HG03439 (cell line): ENCODE measurements around the gene ZNHIT1.

Experiments
- ATAC-seq: cut with Tn5 transposase; IDR thresholded peaks from one replicate; pipeline ENCODE4 v1.9.1; 2021; ENCODE audit warnings: mild to moderate bottlenecking, moderate library complexity; ENCODE audit not compliant: unreplicated experiment

ZNHIT1 gene

DNA sequence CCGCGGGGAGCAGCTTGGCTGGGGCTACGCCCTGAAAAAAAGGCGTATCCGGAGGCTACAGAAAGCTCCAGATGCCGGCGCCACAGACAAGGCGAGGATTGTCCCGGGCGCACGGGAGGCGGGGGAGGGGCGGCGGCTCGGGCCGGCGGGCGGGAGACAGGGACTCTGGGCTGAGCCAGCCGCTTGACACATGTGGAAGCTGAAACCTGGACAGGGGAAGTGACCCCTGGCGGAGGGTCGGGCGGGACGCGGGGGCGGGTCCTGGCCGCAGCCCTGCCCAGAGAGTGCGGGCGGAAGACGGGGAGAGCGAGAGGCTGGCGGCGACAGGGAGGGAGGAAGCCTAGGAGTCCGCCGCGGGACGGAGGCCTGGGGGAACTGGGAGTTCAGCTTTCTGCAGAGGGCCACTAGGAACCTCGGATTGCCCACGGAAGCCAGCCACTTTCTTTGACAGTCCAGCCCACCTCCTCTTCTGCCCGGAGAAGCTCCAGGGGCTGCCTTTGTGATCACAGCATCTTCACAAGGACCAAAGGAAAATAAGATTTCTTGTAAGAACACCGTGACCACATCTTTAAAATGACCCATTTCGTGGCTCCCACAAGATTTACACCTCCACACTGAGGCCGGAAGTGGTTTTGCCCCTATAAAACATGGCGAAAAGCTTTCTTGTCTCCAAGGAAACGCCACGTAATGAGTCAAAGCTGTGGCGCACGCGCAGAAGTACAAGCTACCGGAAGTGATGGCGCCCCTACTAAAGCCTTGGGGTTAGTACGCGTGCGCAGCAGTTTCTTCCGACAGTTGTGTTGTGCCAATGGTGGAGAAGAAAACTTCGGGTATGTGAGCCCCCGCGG lies at the start of gene ZNHIT1, which contains the start of gene PLOD3:
Gene ZNHIT1 (plus strand): TSS at position 778 of the 848 bp plus-strand sequence. CDS start 31 bp downstream, at position 809.
Gene PLOD3 (minus strand): TSS at position 194 of the 848 bp plus-strand sequence. CDS start 307 bp downstream, outside the sequence.
- ATAC-seq = peak; percentile 71

GRCh38 chr7:101168412-101169049 lies 49.4 kb upstream of the ZNHIT1 start:
- no peak for ATAC-seq

DNA sequence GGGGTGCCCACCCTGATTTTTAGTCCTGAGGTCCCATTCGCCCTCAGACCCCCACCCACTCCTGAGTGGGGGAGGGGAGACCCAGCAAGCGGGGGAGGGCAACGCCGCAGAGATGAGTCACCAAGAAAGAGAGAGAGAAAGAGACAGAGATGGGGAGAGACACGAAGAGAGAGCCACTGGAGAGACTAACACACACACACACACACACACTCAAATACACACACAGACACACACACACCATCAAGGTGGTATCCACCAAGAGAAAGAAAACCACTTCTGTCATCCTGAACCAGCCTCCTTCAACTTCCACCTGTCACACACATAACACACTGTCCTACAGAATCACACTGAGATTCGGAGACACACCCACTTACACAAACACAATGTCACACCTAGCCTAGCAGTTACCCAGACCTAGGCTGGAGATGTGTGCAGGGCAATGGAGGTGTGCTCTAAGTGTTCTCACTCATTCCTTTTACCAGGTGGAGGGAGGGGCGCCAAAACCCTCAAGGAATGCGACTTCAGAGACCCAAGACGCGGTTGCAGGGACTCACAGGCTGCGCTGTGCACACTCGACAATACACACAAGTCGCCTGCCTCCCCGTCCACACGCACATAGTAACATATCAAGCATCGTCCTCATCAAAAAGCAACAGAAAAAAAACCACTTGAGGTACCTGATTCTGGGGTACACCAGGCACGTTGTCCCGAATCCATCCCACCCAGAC lies 48.7 kb upstream of the ZNHIT1 start:
- ATAC-seq = no peak

DNA sequence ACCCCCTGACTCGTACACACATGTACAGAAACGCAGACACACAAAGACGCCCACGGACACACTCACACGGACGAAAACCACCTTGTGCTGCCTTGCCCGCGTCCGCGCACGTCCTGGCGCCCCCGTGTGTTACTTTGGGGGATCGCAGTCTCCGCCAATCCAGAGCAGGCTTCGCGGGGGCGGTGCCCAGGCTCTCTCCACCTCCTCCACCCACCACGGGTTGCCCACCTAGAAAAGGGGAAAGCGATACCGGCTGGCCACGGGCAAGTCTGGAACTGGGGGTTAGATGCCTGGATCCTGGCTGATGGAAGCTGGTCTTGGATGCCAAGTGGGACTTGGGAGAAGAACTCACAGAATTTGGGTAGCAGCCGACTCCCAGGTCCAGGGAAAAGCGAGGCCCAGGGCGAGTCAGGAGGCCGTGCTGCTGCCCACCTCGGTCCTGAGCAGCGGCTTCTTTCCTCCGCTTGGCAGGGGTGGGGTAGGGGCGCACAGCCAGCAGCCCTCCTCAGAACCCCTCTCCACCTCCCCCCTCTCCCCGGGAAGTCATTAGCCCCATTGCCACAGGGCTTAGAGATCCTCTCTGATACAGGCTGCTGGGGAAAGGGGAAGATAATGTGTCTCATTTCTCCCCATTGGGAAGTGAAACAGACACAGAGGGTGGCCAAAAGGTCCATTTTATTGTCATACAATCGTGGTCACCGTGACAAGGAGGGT lies 48.0 kb upstream of the ZNHIT1 start:
- ATAC-seq = no peak

DNA sequence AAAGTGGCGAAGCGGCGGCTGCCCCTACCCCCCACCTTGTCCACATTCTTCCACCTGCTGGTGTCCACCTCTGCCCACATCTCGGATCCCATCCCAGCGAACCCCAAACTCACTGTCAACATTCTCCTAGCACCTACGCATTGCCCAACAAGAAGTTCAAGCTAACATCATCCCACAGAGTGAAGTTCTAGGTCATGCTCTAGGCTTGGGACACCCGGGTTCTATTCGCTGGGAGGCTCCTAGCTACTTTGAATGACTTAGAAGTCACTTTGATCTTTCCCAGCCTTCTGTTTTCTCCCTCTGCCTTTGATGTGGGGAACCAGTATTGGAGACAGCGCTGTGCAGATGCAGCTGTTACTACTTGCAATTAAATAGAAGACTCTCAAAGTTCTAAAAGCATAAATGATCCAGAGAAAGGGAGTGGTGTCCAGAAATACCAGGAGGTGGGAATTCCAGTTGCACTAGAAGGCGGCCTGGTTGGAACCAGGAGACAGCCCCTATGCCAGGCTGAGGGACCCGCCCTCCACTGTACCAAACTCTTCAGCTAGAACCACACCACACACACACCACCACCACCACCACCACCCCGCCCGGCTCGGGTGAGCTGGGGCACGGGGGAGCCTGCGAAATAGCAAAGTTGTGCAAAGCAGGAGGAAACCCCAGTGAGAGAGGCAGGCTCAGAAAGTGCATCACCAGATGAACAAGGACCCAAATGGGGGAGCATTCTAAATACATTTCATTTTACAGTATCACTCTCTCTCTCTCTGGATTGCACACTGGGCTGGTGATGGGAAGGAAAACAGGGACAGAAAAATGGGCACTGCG lies 47.1 kb upstream of the ZNHIT1 start:
- no peak for ATAC-seq

DNA sequence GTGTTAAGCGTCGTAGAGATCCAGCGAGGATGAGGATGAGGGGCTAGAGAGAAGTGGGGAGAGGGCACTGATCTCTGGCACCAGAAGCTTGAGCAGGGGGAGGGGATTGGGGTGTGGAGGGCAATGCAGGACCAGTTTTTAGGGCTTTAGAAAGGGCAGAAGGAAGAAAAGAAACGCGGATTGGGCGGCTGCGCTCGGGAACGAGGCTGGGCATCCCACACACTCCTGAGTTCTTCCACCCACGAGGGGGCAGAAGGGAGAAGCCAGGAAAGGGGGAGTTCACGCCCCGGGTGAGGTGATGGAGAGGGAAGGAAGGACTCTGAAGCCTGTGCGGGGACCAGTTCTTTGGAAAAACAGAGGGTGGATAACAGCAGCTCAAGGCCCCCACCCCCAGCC lies 46.5 kb upstream of the ZNHIT1 start:
- ATAC-seq = no peak

GRCh38 chr7:101172005-101172853 lies 45.7 kb upstream of the ZNHIT1 start:
- no peak for ATAC-seq

DNA sequence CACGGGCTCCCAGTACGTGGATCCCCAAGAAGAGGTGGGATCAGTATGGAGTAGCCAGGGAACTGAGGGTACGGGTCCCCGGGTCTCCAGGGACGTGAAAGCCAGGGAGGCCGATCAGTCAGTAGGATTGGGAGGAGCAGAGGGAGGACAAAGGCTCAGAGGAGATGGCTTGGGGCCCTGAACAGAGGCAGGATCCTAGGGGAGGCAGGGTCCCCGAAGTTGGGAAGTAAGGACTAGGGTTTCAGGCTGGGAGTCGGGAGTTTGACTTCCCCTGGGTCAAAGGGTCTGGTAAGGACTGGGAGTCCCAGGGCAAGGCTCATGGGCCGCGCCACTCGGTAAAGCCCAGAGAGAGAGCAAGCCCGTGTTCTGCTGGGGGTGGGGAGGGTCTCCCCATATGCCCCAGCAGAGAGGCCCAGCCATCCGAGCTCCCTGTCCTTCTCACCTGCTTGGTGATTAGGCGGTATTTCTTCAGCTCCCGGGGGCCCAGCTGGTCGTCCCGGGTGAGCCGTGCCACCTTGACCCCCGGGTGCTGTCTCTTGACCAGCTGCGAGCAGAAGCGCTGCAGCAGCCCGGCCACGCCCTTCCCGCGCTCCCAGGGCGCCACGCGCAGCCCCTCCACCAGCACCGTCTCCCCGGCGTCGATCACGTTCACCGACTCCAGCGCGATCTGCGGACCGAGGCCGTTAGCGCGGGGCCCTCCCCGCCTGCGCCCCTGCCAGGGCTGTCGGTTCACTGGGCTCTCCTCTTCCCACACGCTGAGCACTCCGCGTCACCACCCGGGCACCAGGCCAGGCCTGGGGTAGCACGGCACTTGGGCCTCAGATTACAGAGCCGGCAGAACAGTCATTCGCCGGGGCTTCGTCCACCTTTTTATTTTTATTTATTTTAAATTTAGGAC lies 44.9 kb upstream of the ZNHIT1 start:
- no peak for ATAC-seq

- ATAC-seq = no peak
Observed at GRCh38 chr7:101173752-101174244, 44.2 kb upstream of the ZNHIT1 start.

DNA sequence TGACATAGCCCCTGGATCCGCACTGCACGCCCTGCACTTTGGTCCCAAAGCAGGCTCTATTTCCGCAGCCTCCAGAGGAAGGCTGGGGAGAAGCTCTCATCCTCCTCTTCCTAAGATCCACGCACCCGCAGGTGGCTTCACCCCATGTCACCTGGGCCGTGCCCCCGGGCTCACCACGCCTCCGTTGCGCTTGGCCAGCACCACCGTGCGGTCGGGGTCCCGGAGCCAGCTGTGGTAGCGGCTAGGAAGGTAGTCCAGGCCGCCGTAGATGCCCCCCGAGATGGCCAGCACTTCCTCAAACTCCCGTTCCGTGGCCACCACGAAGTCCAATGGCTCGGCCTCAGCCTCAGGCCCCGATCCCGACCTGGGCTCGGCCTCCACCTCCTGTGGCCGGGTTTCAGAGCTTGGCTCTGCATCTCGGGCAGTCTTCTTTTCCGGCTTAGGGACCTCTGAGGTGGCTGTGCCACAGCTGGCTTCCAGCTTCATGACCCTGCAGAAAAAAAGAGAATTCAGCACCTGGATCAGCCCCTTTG lies 43.6 kb upstream of the ZNHIT1 start:
- no peak for ATAC-seq

DNA sequence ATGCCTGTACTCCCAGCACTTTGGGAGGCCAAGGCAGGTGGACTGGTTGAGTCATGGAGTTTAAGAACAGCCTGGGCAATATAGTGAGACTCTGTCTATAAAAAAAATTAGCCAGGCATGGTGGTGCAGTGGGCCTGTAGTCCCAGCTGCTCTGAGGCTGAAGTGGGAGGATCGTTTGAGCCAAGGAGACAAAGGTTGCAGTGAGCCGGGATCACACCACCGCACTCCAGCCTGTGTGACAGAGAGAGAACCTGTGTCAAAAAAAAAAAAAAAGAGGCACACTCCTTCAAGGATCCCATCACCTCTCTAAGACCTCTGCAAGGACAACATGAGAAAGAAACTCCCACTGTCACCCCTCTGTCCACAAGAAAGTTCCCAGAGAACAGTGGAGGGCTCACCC lies 42.3 kb upstream of the ZNHIT1 start:
- no peak for ATAC-seq

DNA sequence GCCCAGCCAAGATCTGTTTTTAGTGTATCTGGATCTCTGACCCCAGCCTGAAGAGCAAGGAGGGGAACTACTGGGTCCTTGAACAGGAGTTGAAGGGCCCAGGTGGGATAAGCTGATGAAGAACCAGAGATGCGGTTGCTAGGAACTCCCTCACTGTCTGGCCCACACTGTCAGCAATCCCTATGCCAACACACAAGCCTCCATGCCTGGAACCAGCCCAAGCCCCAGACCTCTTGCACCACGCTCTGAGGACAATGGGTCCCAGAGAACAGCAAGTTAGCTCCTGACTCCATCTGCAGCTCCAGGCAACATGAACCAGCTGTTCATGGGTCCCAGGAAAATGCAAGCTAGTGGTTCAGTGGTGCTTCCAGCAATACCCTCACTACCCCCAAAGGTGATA lies 40.3 kb upstream of the ZNHIT1 start:
- ATAC-seq = no peak

GRCh38 chr7:101179117-101179516 lies 38.8 kb upstream of the ZNHIT1 start:
- no peak for ATAC-seq

DNA sequence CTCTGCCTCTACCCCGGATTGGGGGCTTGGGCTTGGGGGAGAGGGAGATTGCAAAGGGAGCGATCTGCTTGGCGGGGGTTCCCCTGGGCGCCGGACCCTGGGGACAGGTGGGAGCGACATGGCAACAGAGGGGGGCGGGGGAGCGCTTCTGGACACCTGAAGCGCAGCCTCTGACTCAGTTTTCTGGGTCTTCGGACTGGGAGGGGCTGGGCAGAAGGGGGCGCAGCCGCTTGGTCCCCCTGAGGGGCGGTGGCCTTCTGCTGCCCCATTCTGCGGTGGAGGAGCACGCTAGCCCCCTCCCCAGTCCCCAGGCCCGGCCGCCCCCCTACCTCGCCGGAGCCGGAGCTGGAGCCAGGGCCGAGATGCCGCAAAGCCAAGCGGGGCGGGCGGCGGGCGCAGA lies 38.3 kb upstream of the ZNHIT1 start:
- ATAC-seq = no peak

GRCh38 chr7:101180130-101180755 lies 37.7 kb upstream of the ZNHIT1 start, which contains the start of gene NAT16:
TSS of gene NAT16 (minus strand) at chr7:101180293. CDS start at chr7:101174807, 5,486 bp downstream.
- no peak for ATAC-seq

GRCh38 chr7:101185258-101185839 lies 32.6 kb upstream of the ZNHIT1 start:
- no peak for ATAC-seq

DNA sequence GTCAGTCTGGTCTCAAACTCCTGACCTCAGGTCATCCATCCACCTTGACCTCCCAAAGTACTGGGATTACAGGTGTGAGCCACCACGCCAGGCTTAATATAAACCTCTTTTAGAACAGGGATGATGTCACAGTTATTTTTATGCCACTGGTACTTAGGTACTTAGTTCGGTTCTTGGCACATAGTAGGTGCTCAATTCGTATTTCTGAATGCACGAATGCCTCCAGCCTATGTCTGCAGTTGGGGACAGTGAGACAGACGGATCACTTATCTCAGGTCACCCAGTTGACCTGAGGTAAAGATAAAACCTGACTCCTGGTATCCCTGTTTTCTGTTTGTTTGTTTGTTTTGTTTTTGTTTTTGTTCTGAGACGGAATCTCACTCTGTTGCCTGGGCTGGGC lies 31.8 kb upstream of the ZNHIT1 start:
- ATAC-seq = no peak
